ENCODE results near the gene GPX4.

Gene GPX4

DNA sequence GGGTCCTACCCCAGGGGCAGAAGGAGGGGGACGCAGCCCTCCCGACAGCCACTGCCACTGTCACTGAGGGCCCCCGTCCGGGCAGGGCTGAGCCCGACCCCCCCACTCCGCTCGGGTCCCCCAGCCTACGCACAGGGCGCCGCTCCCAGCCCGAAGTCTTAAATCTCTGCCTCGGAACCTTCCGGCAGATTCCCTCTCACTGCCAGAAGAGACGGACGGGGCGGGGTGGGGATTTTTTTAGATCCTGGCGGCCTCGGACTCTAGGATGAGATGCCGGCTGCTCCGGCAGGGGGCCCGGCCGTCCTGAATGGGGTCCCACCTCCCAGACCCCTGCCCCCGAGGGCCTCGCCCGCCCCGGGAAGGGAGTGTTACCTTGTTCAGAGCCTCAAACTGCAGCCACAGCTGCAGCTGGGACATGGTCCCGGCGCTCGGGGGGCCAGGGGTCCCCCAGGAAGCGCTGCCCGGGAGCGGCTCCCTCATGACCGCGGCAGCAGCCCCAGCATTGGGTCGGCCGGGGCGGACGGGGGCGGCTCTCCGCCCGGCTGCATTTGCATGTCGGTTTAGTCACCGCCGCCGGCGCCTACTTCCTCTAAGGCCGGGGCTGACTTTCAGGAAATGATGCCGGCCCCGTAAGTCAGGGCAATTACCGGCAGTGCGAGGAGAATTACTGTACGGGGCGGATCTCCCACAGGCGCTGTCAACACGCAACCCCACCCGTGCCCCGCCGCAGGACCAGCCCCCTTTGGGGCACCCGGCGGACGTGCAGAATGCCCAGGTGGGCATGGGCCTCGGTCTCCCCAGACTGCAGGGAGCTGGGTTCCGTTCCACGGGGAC lies 28.1 kb downstream of the GPX4 start:
- peak; percentile 93 for TF ChIP-seq FOXP2 (optimal IDR thresholded peaks at IDR 0.05; ENCODE audit: borderline replicate concordance, extremely low read depth, extremely low read length, insufficient read depth)
- TF ChIP-seq SIN3A (IDR thresholded peaks at IDR 0.05; ENCODE audit: borderline replicate concordance, insufficient read depth, low read length), result no peak
- TF ChIP-seq REST (IDR thresholded peaks at IDR 0.05; ENCODE audit: insufficient read depth in 1 of 2, low read depth in 2 of 2, low read length in 2 of 2), result no peak; a peak in 1 of 4 replicates
- 0 out of 2 replicates have a peak, but pooled peaks have one; percentile 17 for TF ChIP-seq POLR2AphosphoS5 (IDR thresholded peaks at IDR 0.05; ENCODE audit: low read depth, low read length)
- 0 out of 2 replicates have a peak, but pooled peaks have one; percentile 17 for TF ChIP-seq TAF1 (IDR thresholded peaks at IDR 0.05; ENCODE audit: borderline replicate concordance, insufficient read depth, low read length)

GRCh38 chr19:1132552-1133383 lies 29.0 kb downstream of the GPX4 start:
- peak; percentile 52 for TF ChIP-seq FOXP2 (optimal IDR thresholded peaks at IDR 0.05; ENCODE audit: borderline replicate concordance, extremely low read depth, extremely low read length, insufficient read depth)
- TF ChIP-seq SIN3A (IDR thresholded peaks at IDR 0.05; ENCODE audit: borderline replicate concordance, insufficient read depth, low read length), result no peak
- no peak for TF ChIP-seq REST (IDR thresholded peaks at IDR 0.05; ENCODE audit: insufficient read depth in 1 of 2, low read depth in 2 of 2, low read length in 2 of 2)
- no peak for TF ChIP-seq POLR2AphosphoS5 (IDR thresholded peaks at IDR 0.05; ENCODE audit: low read depth, low read length)

- no peak for TF ChIP-seq TAF1 (IDR thresholded peaks at IDR 0.05; ENCODE audit: borderline replicate concordance, insufficient read depth, low read length)
- no peak for TF ChIP-seq REST (IDR thresholded peaks at IDR 0.05; ENCODE audit: insufficient read depth in 1 of 2, low read depth in 2 of 2, low read length in 2 of 2)
- TF ChIP-seq FOXP2 (optimal IDR thresholded peaks at IDR 0.05; ENCODE audit: borderline replicate concordance, extremely low read depth, extremely low read length, insufficient read depth), result peak; percentile 46
- TF ChIP-seq POLR2AphosphoS5 (IDR thresholded peaks at IDR 0.05; ENCODE audit: low read depth, low read length), result no peak
These were observed 29.7 kb downstream of the GPX4 start for GRCh38 chr19:1133471-1133929.

DNA sequence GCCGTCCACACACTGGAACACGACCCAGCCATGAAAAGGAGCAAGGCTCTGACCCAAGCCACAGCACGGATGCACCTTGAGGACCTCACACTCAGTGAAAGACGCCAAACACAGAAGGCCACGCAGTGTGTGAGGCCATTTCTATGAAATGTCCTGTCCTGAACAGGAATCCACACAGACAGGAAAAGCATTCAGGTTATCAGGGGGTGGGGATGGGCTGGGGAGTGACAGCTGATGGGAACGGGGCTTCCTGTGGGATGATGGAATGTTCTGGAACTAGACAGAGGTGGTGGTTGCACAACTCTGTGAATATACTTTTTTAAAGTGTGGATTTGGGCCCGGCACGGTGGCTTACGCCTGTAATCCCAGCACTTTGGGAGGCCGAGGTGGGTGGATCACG lies 30.6 kb downstream of the GPX4 start:
- no peak for TF ChIP-seq TAF1 (IDR thresholded peaks at IDR 0.05; ENCODE audit: borderline replicate concordance, insufficient read depth, low read length)
- no peak for TF ChIP-seq REST (IDR thresholded peaks at IDR 0.05; ENCODE audit: insufficient read depth in 1 of 2, low read depth in 2 of 2, low read length in 2 of 2)
- TF ChIP-seq POLR2AphosphoS5 (IDR thresholded peaks at IDR 0.05; ENCODE audit: low read depth, low read length), result no peak
- TF ChIP-seq FOXP2 (optimal IDR thresholded peaks at IDR 0.05; ENCODE audit: borderline replicate concordance, extremely low read depth, extremely low read length, insufficient read depth), result no peak
- no peak for TF ChIP-seq SIN3A (IDR thresholded peaks at IDR 0.05; ENCODE audit: borderline replicate concordance, insufficient read depth, low read length)
